ENCODE measurements around the gene CD79B. TPM values are rescaled to one million over a fixed set of nuclear protein-coding genes. Genes with fewer than 3 reads are reported as not detected.

CD79B gene
- total RNA-seq, 1 experiment from 2014 or later, result 0.59 TPM

DNA sequence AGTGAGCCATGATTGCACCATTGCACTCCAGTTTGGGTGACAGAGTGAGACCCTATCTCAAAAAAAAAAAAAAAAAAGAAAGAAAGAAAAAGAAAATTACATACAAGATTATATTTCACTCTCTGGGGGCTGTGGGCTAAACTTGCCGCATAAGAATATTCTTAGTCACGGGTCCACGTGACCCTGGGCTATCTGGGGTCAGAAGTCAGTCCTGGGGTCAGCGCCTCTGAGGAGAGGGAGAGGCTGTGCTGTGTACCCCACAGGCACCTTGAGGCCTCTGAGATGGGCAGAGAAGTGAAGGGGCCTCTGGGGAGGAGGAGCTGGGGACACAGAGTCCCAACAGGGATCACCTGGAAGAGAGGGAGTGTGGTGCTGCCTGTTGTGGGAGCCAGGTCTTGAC lies 5.8 kb upstream of the CD79B start:
- Histone ChIP-seq H3K27me3 (ENCODE audit: insufficient read depth, low read length) (no peaks in the 10 kb centered on the region), H3K79me2 (ENCODE audit: insufficient read depth, low read length) (no peaks in the 10 kb centered on the region), H3K9ac (ENCODE audit: low read length) (no peak overlapping the region), H3K9me2 (ENCODE audit: insufficient read depth) (no peaks in the 10 kb centered on the region), H3K36me3 (ENCODE audit: control insufficient read depth in 1 of 2, insufficient read depth in 2 of 2, low read length in 2 of 2) (no peaks in the 10 kb centered on the region), H3K4me2 (ENCODE audit: low read length) (no peak overlapping the region), H3K4me1 (ENCODE audit: control insufficient read depth in 1 of 2, insufficient read depth in 2 of 2, low read length in 2 of 2) (no peaks in the 10 kb centered on the region), H3K4me3 (replicated peaks in 1 of 2; ENCODE audit: low read depth in 1 of 2, low read length in 2 of 2) (no peak overlapping the region), H2AFZ (ENCODE audit: low read depth, low read length, poor library complexity, severe bottlenecking) (no peak overlapping the region), H3K9me3 (ENCODE audit: control insufficient read depth in 1 of 2, insufficient read depth in 1 of 2, low read depth in 1 of 2, low read length in 2 of 2) (no peaks in the 10 kb centered on the region), H4K20me1 (ENCODE audit: insufficient read depth) (no peaks in the 10 kb centered on the region), H3K27ac (ENCODE audit: low read depth, low read length) (no peak overlapping the region)
- ChIA-PET RAD21 (ENCODE audit: low non-redundant PET in 1 of 2, low total read pairs in 2 of 2, uncharacterized antibody in 2 of 2, unreplicated experiment in 2 of 2) (no interaction called here), POLR2A (no interaction called here), CTCF (interaction anchor here (0.7 to 1.6 kb wide), 2 partner anchors 9 to 196 kb away, joined by 4 to 5 read pairs; no protein-coding TSS in a partner anchor)
- no peak for DNase-seq (ENCODE audit: low read depth, low spot score)
- intact Hi-C loops (cut with micrococcal nuclease), result no loop called here
- TF ChIP-seq POLR2A (IDR thresholded peaks at IDR 0.05; ENCODE audit: borderline replicate concordance, extremely low read depth, insufficient read depth, insufficient read length) (no peak), EZH2 (IDR thresholded peaks at IDR 0.05) (no peak), YY1 (IDR thresholded peaks at IDR 0.05; ENCODE audit: extremely low read depth, insufficient replicate concordance, low read depth, low read length) (no peak), CBX3 (IDR thresholded peaks at IDR 0.05; ENCODE audit: low read depth) (no peak)
- TF ChIP-seq, protein P1, sequence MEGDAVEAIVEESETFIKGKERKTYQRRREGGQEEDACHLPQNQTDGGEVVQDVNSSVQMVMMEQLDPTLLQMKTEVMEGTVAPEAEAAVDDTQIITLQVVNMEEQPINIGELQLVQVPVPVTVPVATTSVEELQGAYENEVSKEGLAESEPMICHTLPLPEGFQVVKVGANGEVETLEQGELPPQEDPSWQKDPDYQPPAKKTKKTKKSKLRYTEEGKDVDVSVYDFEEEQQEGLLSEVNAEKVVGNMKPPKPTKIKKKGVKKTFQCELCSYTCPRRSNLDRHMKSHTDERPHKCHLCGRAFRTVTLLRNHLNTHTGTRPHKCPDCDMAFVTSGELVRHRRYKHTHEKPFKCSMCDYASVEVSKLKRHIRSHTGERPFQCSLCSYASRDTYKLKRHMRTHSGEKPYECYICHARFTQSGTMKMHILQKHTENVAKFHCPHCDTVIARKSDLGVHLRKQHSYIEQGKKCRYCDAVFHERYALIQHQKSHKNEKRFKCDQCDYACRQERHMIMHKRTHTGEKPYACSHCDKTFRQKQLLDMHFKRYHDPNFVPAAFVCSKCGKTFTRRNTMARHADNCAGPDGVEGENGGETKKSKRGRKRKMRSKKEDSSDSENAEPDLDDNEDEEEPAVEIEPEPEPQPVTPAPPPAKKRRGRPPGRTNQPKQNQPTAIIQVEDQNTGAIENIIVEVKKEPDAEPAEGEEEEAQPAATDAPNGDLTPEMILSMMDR (IDR thresholded peaks at IDR 0.05 in 2 of 3, conservative IDR thresholded peaks at IDR 0.05 in 1 of 3; ENCODE audit: borderline replicate concordance in 1 of 3, insufficient read depth in 1 of 3, low read depth in 2 of 3, low read length in 2 of 3), result no peak
- TF ChIP-seq, protein P2, sequence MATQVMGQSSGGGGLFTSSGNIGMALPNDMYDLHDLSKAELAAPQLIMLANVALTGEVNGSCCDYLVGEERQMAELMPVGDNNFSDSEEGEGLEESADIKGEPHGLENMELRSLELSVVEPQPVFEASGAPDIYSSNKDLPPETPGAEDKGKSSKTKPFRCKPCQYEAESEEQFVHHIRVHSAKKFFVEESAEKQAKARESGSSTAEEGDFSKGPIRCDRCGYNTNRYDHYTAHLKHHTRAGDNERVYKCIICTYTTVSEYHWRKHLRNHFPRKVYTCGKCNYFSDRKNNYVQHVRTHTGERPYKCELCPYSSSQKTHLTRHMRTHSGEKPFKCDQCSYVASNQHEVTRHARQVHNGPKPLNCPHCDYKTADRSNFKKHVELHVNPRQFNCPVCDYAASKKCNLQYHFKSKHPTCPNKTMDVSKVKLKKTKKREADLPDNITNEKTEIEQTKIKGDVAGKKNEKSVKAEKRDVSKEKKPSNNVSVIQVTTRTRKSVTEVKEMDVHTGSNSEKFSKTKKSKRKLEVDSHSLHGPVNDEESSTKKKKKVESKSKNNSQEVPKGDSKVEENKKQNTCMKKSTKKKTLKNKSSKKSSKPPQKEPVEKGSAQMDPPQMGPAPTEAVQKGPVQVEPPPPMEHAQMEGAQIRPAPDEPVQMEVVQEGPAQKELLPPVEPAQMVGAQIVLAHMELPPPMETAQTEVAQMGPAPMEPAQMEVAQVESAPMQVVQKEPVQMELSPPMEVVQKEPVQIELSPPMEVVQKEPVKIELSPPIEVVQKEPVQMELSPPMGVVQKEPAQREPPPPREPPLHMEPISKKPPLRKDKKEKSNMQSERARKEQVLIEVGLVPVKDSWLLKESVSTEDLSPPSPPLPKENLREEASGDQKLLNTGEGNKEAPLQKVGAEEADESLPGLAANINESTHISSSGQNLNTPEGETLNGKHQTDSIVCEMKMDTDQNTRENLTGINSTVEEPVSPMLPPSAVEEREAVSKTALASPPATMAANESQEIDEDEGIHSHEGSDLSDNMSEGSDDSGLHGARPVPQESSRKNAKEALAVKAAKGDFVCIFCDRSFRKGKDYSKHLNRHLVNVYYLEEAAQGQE (IDR thresholded peaks at IDR 0.05; ENCODE audit: low read depth), result no peak
- ATAC-seq, result no peak
- BruUV-seq (replicated peaks), result no TSS peak

Measured in HCT116 (cell line).